Thyroid gland (tissue), 4 donors: ENCODE measurements around the gene MAPK8IP3.

Source experiments
- POLR2A ChIP-seq, 2 donors: fragments of 450-650 bp; IDR thresholded peaks; one replicate each; pipeline ENCODE4 v1.6.1; 2017; ENCODE audit warnings: antibody characterized with exemption in 2 of 2, mild to moderate bottlenecking in 2 of 2, moderate library complexity in 1 of 2
- TF ChIP-seq, protein P1 (sequence below), 6 experiments: fragments of 200-600 bp in 3 of 6; fragments of 450-650 bp in 3 of 6; sonication (generic) in 3 of 6; IDR thresholded peaks; one replicate each; pipeline ENCODE4 v1.5.1; 2016 to 2019; ENCODE audit warnings: antibody characterized with exemption in 6 of 6, mild to moderate bottlenecking in 2 of 6, inconsistent platforms in 1 of 6, moderate library complexity in 1 of 6

DNA sequence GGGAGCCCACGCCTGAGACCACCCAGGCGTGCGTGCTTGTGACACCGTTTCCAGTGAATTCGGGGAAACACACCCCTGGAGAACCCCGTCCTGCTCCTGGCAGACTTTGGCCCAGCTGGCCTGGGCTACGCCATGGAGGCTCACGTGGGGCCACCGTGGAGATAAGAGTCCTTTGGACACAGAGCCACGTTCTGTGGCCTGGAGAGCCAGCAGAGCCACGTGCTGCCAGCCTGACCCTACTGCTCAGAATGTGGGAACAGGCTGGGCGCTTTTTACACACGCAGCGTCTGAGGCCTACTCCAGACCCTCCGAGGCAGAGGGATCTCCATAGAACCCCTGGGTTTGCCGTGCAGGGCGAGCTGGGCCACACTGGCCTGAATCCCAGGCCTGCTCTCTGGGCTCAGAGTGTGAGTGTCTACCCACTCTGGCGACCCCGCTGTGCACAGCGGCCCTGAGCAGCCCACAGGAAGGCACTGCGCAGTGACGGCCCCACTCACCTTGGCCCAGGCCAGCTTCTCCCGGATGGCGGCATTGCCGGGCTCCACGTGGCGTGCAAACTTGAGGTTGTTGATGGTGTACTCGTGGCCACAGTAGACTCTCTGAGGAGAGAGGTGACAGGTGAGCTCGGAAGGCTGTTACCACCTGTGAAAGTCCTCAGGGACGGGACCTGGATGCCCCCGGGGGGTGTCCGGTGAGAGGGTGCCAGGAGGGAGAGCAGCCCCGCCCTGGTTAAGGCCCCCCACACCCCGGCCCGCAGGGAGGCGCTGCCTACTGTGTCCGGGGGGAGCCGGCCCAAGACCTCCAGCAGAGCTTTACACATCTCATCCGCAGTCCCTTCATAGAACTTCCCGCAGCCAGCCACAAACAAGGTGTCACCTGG is 110.6 kb downstream of the MAPK8IP3 start:
- TF ChIP-seq, protein P1, sequence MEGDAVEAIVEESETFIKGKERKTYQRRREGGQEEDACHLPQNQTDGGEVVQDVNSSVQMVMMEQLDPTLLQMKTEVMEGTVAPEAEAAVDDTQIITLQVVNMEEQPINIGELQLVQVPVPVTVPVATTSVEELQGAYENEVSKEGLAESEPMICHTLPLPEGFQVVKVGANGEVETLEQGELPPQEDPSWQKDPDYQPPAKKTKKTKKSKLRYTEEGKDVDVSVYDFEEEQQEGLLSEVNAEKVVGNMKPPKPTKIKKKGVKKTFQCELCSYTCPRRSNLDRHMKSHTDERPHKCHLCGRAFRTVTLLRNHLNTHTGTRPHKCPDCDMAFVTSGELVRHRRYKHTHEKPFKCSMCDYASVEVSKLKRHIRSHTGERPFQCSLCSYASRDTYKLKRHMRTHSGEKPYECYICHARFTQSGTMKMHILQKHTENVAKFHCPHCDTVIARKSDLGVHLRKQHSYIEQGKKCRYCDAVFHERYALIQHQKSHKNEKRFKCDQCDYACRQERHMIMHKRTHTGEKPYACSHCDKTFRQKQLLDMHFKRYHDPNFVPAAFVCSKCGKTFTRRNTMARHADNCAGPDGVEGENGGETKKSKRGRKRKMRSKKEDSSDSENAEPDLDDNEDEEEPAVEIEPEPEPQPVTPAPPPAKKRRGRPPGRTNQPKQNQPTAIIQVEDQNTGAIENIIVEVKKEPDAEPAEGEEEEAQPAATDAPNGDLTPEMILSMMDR (IDR thresholded peaks at IDR 0.05) = no peak
- TF ChIP-seq POLR2A (IDR thresholded peaks at IDR 0.05) = no peak
